Colonic mucosa (tissue), 4 donors: ENCODE measurements around the gene IFI35. TPM values are rescaled to one million over a fixed set of nuclear protein-coding genes. Genes with fewer than 3 reads are reported as not detected.
"Not testable (repeated sequence)": the region's sequence is repeated elsewhere in the genome, so short reads cannot be mapped to it uniquely, and the experiment has no call there.

Experiments
- DNase-seq: peaks from one replicate; pipeline ENCODE4 v3.0.0-alpha.2; 2020
- H3K27ac ChIP-seq: fragments of 200-600 bp; one replicate; pipeline ENCODE4 v1.8.0; 2021
- H3K27me3 ChIP-seq: fragments of 200-600 bp; one replicate; pipeline ENCODE4 v1.8.0; 2021
- H3K36me3 ChIP-seq: fragments of 200-600 bp; one replicate; pipeline ENCODE4 v1.8.0; 2021
- H3K4me1 ChIP-seq: fragments of 200-600 bp; one replicate; pipeline ENCODE4 v1.8.0; 2021; ENCODE audit warnings: mild to moderate bottlenecking
- H3K4me3 ChIP-seq: fragments of 200-600 bp; one replicate; pipeline ENCODE4 v1.8.0; 2021
- H3K9ac ChIP-seq, 2 donors: one replicate each; pipeline ENCODE4 v1.7.0; 2013; ENCODE audit warnings: control low read depth in 2 of 2, low read depth in 2 of 2, low read length in 2 of 2
- H3K9me3 ChIP-seq: fragments of 200-600 bp; one replicate; pipeline ENCODE4 v1.8.0; 2021
- intact Hi-C: fragments of 100-400 bp; cut with DNase I; formaldehyde crosslinking; loops from one replicate; pipeline ENCODE4 v1.14.1; 2022
- total RNA-seq, 2 donors: library from RNA; stranded (reverse); fragmentation: NEBNext Ultra II Directional in 1 of 2; extraction: Animal tissue kit (Norgen Biotek cat#: 25700) in 1 of 2; gene quantifications; one replicate each; pipeline ENCODE4 v1.2.1, GENCODE V29; 2021
- TF ChIP-seq, protein P1 (sequence below): fragments of 200-600 bp; IDR thresholded peaks from one replicate; pipeline ENCODE4 v1.8.0; 2022; ENCODE audit warnings: antibody characterized with exemption, mild to moderate bottlenecking
- donor health status: healthy.
- donor health status: DM: no; HTN: no; CAD: no.
- donor health status: DM: no; HTN: no; CAD: no.

IFI35 gene
- total RNA-seq, 2 donors from 2014 or later, result 25.9 to 27.9 TPM

DNA sequence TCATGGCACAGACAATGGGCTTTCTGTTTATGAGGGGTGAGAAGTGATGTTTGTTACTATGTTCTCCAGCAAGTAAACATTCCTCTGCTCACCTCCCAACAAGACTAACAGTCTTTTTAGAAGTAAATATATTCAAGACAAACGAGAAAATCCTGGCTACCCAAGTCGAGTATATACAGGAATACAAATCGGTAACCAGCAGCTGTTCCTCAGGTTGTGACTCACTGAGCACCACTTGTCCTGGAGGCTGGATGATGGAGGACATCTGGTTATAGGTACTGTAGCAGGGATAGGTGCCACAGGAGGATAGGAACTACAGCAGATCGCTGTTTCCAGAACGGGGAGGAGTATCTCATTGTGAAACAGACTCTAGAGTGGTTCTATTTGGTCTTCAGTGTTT lies 13.7 kb upstream of the IFI35 start:
- no peak for DNase-seq
- Histone ChIP-seq H3K27me3 (no peaks in the 10 kb centered on the region), H3K4me1 (peaks cover 6% of the 10 kb centered on the region), H3K4me3 (no peak overlapping the region), H3K36me3 (peaks cover 32% of the 10 kb centered on the region), H3K9me3 (no peaks in the 10 kb centered on the region), H3K9ac (no peak overlapping the region), H3K27ac (no peak overlapping the region)
- intact Hi-C loops, result no loop called here
- TF ChIP-seq, protein P1, sequence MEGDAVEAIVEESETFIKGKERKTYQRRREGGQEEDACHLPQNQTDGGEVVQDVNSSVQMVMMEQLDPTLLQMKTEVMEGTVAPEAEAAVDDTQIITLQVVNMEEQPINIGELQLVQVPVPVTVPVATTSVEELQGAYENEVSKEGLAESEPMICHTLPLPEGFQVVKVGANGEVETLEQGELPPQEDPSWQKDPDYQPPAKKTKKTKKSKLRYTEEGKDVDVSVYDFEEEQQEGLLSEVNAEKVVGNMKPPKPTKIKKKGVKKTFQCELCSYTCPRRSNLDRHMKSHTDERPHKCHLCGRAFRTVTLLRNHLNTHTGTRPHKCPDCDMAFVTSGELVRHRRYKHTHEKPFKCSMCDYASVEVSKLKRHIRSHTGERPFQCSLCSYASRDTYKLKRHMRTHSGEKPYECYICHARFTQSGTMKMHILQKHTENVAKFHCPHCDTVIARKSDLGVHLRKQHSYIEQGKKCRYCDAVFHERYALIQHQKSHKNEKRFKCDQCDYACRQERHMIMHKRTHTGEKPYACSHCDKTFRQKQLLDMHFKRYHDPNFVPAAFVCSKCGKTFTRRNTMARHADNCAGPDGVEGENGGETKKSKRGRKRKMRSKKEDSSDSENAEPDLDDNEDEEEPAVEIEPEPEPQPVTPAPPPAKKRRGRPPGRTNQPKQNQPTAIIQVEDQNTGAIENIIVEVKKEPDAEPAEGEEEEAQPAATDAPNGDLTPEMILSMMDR, result no peak

DNA sequence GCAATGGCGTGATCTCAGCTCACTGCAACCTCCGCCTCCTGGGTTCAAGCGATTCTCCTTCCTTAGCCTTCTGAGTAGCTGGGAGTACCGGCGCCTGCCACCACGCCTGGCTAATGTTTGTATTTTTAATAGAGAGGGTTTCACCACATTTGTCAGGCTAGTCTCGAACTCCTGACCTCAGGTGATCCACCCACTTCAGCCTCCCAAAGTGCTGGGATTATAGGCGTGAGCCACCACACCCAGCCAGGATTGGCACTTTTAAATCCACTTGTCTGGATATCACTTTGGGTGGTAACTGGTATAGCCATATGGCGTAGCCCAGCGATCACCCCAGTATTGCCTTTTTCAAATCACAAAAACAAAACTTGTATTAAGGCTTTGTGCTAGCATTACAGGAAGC lies 12.7 kb upstream of the IFI35 start:
- peaks cover 25% of the 10 kb centered on the region for H3K36me3 ChIP-seq
- H3K9me3 ChIP-seq, intact Hi-C loops, H3K4me1 ChIP-seq, H3K27ac ChIP-seq, H3K4me3 ChIP-seq, H3K9ac ChIP-seq, H3K27me3 ChIP-seq, DNase-seq: not testable (repeated sequence)

DNA sequence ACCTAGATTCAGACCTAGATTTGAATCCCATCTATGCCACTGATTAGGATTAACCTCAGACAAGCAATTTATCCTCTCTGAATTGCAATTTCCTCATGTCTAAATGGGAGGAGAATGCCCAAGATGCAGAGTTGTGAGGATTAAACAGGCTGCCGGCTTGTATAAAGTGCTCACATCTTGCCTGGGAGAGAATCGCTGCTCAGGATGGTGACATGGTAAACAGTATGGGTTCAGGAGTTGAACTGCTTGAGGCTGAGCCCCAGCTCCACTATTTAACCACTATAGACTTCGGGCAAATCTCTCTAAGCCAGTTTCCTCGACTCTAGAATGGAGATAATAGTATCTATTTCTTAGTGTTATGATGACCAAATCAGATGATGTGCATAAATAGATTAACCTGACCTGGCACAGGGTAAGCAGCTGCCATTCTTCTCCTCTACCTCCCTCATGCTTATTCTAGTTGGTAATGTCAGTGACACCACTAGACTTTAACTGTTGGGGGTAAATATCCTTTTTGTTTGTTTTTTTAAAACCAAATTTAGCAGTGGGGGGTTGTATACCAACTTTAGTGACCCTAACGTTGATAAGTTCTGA lies 9.1 kb upstream of the IFI35 start:
- TF ChIP-seq, protein P1, result no peak
- Histone ChIP-seq H3K9me3 (no peaks in the 10 kb centered on the region), H3K9ac (peak overlapping the region; percentile 40 to 76), H3K4me3 (peak overlapping the region; percentile 16), H3K4me1 (peaks cover 18% of the 10 kb centered on the region), H3K36me3 (peaks cover 6% of the 10 kb centered on the region), H3K27ac (peak overlapping the region; percentile 77), H3K27me3 (no peaks in the 10 kb centered on the region)
- intact Hi-C loops, result loop anchor here (5.0 kb wide), 1 partner anchor 165 kb away; the partner anchor contains the start of gene PSME3
- no peak for DNase-seq

DNA sequence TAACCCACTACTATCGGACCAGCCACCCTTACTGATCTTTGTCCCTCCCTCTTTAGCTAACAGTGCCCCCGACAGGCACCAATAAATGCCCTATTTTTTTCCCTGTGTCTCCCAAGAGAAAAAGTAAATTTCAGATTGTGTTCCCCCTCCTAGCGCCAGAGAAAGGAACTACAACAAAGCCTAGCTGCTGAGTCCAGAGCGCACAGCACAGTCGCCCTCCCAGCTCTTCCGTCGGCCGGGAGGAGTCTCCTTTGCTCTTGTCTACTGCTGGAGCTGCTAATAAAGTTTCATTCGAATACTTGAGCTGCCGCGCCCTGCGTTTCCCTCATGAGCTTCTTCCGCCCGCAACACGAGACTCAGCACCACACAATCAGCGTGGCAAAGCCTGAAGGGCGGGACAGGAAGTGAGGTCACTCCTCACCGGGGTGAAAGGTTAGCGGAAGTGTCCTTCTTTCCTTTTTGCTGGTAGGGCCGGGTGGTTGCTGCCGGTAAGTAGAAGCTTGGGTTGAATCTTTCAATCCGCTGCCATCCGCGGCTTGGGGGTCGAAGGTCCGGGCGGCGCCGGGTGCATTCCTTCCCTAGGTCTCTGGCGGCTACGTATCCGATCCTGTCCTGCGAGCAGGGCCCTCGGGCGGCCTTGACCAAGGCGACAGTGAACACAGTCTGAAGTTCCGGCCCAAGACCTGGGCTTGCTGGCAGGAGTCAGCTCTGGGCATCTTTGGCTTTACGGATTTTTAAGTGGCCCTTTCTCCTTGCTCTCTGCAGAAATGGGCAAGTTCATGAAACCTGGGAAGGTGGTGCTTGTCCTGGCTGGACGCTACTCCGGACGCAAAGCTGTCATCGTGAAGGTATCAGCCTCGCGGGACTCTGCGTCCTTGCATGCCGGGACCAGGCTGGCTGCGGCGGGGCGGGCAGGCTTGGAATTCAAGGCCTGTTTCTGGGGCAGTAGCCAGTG lies 8.3 kb upstream of the IFI35 start, which contains the start of gene RPL27:
Gene RPL27 (plus strand): TSS at position 436 of the 955 bp plus-strand sequence. CDS start 332 bp downstream, at position 768.
- DNase-seq, result peak; percentile 98
- TF ChIP-seq, protein P1, result peak; percentile 90
- no peaks in the 10 kb centered on the region for H3K9me3 ChIP-seq
- peak within 1 kb of the TSS; percentile 89 to 99 for H3K9ac ChIP-seq
- H3K27me3 ChIP-seq, result no peaks in the 10 kb centered on the region
- peaks cover 18% of the 10 kb centered on the region for H3K4me1 ChIP-seq
- H3K4me3 ChIP-seq, result peak within 1 kb of the TSS; percentile 74
- intact Hi-C loops, result loop anchor here (5.0 kb wide), 1 partner anchor 166 kb away; the partner anchor contains the start of gene PSME3
- H3K27ac ChIP-seq, result peak within 1 kb of the TSS; percentile 77
- H3K36me3 ChIP-seq, result peaks cover 10% of the 10 kb centered on the region

DNA sequence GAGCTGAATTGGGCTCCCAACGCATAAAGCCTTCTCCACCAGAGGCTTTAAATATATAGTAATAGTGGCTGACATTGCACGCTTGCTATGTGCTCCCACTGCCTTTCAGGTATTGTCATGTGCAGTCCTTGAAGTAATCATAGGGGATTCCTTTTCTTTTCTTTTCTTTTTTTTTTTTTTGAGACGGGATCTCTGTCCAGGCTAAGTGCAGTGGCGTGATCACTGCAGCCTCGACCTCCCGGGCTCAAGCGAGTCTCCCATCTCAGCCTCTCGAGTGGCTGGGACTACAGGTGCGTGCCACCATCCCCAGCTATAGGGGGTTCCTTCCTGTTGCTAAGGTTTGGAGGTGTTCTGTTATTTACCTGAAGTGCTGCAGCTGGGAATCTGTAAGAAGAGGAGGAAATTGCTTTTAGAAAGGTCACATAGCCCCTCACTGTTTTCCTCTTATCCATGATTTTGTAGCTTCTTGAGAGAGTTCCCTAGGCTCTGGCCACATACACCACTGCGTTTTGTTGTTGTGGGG lies 7.5 kb upstream of the IFI35 start:
- H3K4me3 ChIP-seq, result peak overlapping the region; percentile 74
- peak overlapping the region; percentile 77 for H3K27ac ChIP-seq
- intact Hi-C loops, result loop anchor here (5.0 kb wide), 1 partner anchor 167 kb away; the partner anchor contains the start of gene PSME3
- no peak for DNase-seq
- H3K9me3 ChIP-seq, result no peaks in the 10 kb centered on the region
- peak overlapping the region; percentile 89 to 99 for H3K9ac ChIP-seq
- peaks cover 18% of the 10 kb centered on the region for H3K4me1 ChIP-seq
- TF ChIP-seq, protein P1, result no peak
- H3K27me3 ChIP-seq, result no peaks in the 10 kb centered on the region
- peaks cover 10% of the 10 kb centered on the region for H3K36me3 ChIP-seq

DNA sequence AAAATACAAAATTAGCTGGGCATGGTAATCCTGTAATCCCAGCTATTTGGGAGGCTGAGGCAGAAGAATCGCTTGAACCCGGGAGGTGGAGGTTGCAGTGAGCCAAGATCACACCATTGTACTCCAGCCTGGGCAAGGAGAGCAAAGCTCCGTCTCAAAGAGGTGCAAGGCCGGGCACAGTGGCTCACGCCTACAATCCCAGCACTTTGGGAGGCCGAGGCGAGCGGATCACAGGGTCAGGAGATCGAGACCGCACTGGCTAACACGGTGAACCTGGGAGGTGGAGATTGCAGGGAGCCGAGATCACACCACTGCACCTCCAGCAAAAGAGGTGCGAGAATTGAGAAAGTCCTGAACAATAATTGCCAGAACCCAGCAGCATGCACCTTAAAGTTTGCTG lies 5.7 kb upstream of the IFI35 start:
- H3K27ac ChIP-seq, DNase-seq, H3K27me3 ChIP-seq, intact Hi-C loops, H3K4me3 ChIP-seq, H3K9me3 ChIP-seq: not testable (repeated sequence)
- H3K4me1 ChIP-seq, result peaks cover 18% of the 10 kb centered on the region
- H3K9ac ChIP-seq, result peak overlapping the region in 1 of 2 donors; percentile 41
- peaks cover 10% of the 10 kb centered on the region for H3K36me3 ChIP-seq
